HEK293 (cell line): ENCODE measurements around the gene IQSEC1.

Experiments used
- CTCF ChIP-seq: fragments of 450-650 bp; formaldehyde crosslinking; IDR thresholded peaks from 2 replicates; pipeline ENCODE4 v1.5.1; 2016; ENCODE audit warnings: missing biosample characterization, missing genetic modification characterization
- HOXC10 ChIP-seq: sonication (generic); formaldehyde crosslinking; IDR thresholded peaks from 2 replicates; pipeline ENCODE4 v1.8.1; 2023; ENCODE audit warnings: mild to moderate bottlenecking, missing genetic modification reagents
- MEIS1 ChIP-seq: sonication (generic); formaldehyde crosslinking; IDR thresholded peaks from 2 replicates; pipeline ENCODE4 v1.8.1; 2022; ENCODE audit warnings: missing genetic modification reagents, mild to moderate bottlenecking, borderline replicate concordance
- PRDM2 ChIP-seq: fragments of 450-650 bp; formaldehyde crosslinking; IDR thresholded peaks from 2 replicates; pipeline ENCODE4 v1.5.1; 2016; ENCODE audit warnings: missing biosample characterization, missing genetic modification characterization, borderline replicate concordance
- ZNF311 ChIP-seq: fragments of 450-650 bp; formaldehyde crosslinking; IDR thresholded peaks from 2 replicates; pipeline ENCODE4 v1.5.1; 2017; ENCODE audit warnings: missing biosample characterization, missing genetic modification characterization, borderline replicate concordance

GRCh38 chr3:13074006-13074375, 762 bp upstream of the IQSEC1 start:
- TF ChIP-seq CTCF (no peak), PRDM2 (tag by site-specific recombination) (no peak), MEIS1 (no peak), ZNF311 (tag by site-specific recombination) (no peak), HOXC10 (CRISPR knock-in tag) (no peak)
